SK-N-SH (cell line): Measurements from ENCODE around the gene METRNL.

Experiments used
- CTCF ChIP-seq: fragments of 200-600 bp; sonication (generic); IDR thresholded peaks from 2 replicates; pipeline ENCODE4 v1.6.1; 2017; ENCODE audit warnings: antibody characterized with exemption, mild to moderate bottlenecking, moderate library complexity
- FOXJ3 ChIP-seq: sonication (generic); formaldehyde crosslinking; IDR thresholded peaks from 2 replicates; pipeline ENCODE4 v1.5.1; 2020; ENCODE audit warnings: mild to moderate bottlenecking, missing genetic modification reagents
- MAX ChIP-seq: IDR thresholded peaks from 2 replicates; pipeline ENCODE4 v1.4.0; 2012; ENCODE audit warnings: low read depth
- RAD21 ChIP-seq: IDR thresholded peaks from 2 replicates; pipeline ENCODE4 v1.6.1; 2012; ENCODE audit warnings: mild to moderate bottlenecking, low read length
- TF ChIP-seq, protein P1 (sequence below): IDR thresholded peaks from 2 replicates; pipeline ENCODE4 v1.6.1; 2012; ENCODE audit warnings: mild to moderate bottlenecking, low read depth, low read length, moderate library complexity

- TF ChIP-seq CTCF (no peak), MAX (no peak), FOXJ3 (CRISPR knock-in tag) (no peak), RAD21 (no peak)
- TF ChIP-seq, protein P1, sequence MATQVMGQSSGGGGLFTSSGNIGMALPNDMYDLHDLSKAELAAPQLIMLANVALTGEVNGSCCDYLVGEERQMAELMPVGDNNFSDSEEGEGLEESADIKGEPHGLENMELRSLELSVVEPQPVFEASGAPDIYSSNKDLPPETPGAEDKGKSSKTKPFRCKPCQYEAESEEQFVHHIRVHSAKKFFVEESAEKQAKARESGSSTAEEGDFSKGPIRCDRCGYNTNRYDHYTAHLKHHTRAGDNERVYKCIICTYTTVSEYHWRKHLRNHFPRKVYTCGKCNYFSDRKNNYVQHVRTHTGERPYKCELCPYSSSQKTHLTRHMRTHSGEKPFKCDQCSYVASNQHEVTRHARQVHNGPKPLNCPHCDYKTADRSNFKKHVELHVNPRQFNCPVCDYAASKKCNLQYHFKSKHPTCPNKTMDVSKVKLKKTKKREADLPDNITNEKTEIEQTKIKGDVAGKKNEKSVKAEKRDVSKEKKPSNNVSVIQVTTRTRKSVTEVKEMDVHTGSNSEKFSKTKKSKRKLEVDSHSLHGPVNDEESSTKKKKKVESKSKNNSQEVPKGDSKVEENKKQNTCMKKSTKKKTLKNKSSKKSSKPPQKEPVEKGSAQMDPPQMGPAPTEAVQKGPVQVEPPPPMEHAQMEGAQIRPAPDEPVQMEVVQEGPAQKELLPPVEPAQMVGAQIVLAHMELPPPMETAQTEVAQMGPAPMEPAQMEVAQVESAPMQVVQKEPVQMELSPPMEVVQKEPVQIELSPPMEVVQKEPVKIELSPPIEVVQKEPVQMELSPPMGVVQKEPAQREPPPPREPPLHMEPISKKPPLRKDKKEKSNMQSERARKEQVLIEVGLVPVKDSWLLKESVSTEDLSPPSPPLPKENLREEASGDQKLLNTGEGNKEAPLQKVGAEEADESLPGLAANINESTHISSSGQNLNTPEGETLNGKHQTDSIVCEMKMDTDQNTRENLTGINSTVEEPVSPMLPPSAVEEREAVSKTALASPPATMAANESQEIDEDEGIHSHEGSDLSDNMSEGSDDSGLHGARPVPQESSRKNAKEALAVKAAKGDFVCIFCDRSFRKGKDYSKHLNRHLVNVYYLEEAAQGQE: no peak
Measured at GRCh38 chr17:83131401-83132011, 52.1 kb downstream of the METRNL start.
